HG03159 (cell line): Measurements from ENCODE around the gene HSF5.
A peak's percentile ranks its signal among the peaks of the same experiment; 100 is the strongest.
"Not testable (repeated sequence)": the region's sequence is repeated elsewhere in the genome, so short reads cannot be mapped to it uniquely, and the experiment has no call there.

Experiments used
- ATAC-seq: cut with Tn5 transposase; IDR thresholded peaks from one replicate; pipeline ENCODE4 v1.9.1; 2021; ENCODE audit warnings: mild to moderate bottlenecking, moderate library complexity; ENCODE audit not compliant: unreplicated experiment

The HSF5 gene

DNA sequence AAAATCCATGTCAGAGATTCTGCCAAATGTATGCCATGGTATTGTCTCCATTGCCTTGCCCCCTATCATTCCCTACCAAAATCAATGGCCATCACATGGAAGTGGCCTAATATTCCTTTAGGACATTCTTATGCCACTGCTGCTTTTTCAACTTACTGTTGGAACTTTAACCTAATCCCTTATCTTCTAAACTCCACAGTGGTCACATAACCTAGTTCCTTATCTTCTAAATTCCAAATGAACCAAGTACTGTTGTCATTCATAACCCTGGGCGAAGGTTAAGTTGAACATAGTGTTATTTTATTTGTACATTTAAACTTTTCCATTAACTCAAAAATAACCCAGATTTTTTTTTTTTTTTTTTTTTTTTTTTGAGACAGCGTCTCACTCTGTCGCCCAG is 3.6 kb downstream of the HSF5 start:
- no peak for ATAC-seq

DNA sequence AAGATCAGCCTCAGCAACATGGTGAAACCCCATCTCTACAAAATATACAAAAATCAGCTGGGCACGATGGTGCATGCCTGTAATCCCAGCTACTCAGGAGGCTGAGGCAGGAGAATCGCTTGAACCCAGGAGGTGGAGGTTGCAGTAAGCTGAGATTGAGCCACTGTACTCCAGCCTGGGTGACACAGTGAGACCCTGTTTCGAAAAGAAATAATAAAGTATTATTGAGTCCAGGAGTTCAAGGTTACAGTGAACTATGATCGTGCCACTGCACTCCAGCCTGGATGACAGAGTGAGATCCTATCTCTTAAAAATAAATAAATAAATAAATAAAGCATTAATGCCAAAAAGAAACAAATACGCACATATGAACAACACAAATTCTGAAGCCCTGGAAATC is 6.4 kb downstream of the HSF5 start:
- not testable (repeated sequence) for ATAC-seq

DNA sequence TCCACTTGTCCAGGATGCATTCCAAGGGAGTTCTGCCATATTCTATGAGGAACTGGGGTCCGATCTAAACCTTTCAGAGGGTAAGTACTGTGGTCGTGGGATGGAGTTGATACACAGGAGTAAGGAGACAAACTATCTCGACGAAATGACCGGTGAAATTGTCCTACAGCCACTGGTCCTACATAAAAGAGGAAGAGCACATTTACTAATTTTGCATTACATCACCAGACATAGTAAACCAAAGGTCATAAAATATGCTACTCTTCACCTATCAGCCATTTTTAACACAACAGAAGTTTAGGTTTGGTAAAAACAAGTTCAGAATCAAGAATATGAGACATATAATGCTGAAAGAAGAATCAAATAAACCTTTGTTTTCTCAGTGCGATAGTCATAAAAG is 8.1 kb downstream of the HSF5 start:
- no peak for ATAC-seq

DNA sequence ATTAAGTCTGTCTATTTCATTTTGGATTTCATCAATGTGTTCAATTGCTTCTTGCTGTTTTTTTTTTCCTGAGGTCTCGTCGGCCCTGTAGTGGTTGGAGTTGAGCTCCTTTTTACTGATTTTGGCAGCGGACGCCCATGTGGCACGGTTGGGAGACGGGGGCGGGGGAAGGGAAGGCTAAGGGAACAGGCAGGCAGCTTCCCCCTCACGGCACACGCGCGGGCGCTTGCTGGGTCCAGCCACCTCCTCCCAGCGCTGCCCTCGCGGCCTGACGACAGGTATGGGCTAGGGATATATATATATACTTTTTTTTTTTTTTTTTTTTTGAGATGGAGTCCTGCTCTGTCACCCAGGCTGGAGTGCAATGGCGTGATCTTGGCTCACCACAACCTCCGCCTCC is 11.4 kb downstream of the HSF5 start:
- no peak for ATAC-seq

DNA sequence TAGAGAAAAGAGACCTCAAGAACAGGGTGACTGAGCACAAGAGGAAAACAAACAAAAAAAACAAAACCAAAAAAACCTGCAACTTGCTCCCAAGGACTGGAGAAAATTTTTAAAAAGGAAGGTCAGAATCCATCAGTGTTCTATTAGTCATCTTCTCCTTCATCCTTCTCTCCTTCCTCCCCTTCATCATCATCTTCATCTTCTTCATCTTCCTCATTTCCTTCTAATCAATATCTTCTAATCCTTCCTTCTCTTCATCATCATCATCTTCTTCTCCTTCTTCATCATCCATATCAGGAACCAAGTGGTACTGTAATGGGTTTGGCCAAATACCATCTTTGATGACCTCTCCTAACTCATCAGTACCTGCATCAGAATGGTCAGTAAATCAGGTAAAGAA is 12.2 kb downstream of the HSF5 start:
- no peak for ATAC-seq

DNA sequence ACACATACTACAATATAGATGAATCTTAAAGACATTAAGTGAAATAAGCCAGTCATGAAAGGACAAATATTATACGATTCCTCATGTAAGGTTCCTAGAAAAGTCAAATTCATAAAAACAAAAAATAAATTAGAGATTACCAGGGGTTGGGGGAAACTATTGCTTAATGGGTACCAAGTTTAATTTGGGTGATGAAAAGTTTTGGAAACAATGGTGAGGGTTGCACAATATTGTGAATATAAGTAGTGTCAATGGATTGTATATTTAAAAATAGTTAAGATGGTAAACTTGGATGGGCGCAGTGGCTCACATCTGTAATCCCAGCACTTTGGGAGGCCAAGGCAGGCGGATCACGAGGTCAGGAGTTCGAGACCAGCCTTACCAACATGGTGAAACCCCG is 17.9 kb downstream of the HSF5 start:
- no peak for ATAC-seq

DNA sequence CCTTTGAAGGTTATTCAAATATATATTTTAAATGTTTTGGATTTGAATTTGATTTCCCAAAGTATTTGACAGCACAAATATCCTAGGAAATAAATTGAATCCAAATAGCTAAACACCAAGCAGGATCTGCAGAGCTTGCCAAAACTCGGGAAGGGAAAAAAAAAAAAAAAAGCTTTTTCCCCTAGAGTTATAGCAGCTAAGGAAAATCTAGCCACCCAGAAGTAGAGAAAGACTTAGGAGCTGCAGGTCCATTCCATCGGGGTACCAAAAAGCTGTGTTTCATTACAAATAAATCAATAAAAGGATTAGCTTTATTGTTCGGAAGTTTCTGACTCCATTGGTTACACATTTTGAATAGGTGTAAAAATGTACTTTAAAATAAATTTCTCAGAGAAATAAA is 19.3 kb downstream of the HSF5 start:
- ATAC-seq = no peak

DNA sequence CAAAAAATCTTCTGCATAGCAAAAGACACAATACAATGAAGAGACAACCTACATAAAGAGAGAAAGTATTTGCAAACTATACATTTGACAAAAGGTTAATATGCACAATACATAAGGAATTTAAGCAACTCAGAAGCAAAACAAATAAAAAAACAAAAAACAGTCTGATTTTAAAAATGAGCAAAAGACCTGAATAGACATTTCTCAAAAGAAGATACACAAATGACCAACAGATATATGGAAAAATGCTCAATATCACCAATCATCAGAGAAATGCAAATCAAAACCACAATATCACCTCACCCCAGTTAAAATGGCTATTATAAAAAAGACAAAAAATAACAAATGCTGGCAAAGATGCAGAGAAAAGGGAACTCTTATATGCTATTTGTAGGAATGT is 32.7 kb downstream of the HSF5 start:
- ATAC-seq = no peak

DNA sequence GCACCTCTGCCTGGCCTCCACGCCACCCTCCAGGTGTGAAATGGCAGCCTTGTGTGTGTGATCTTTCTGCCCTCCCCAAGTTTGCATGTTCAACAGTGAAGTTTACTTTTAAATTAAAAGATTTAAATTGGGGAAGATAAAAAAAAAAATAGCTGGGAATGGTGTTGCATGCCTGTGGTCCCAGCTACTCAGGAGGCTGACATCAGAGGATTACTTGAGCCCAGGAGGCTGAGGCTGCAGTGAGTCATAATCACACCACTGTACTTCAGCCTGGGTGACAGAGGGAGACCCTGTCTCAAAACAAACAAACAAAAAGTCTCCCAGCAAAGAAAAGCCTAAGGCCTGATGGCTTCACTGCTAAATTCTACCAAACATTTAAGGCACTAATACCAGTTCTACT is 35.5 kb downstream of the HSF5 start:
- no peak for ATAC-seq

DNA sequence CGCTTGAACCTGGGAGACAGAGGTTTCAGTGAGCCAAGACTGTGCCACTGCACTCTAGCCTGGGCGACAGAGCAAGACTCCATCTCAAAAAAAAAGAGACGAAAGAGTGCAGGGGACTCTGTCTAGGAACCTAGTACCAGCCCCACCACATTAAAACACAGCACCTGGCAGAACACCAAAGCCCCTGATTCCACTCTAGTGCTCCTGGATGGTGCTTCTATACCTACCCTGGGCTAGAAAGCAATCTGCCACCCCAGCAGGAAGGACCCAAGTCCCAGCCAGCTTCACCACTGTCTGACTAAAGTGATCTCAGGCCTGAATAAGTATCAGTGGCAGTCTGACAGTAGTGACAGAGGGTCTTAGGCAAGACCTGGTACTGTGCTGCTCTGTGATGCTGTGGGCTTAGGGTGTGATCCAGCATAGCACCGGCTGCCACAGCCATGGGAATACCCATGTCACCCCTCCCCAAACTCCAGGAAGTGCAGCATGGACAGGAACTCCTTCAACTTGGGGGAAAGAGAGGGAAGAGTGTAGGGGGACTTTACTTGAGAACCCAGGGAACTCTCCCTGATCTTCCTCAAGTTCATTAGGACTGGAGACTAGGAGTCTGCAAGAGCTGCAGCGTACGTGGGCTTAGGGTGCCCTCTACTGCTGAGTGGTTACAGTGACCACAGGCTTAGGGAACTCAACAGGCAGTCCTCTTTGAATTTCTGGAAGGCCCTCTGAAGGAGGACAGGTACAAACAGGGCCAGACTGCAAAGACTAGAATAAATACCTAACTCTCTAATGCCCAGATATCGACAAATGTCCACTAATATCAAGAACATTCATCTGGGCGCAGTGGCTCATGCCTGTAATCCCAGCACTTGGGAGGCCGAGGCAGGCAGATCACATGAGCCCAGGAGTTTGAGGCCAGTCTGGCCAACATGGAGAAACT is 40.9 kb downstream of the HSF5 start:
- ATAC-seq = no peak

DNA sequence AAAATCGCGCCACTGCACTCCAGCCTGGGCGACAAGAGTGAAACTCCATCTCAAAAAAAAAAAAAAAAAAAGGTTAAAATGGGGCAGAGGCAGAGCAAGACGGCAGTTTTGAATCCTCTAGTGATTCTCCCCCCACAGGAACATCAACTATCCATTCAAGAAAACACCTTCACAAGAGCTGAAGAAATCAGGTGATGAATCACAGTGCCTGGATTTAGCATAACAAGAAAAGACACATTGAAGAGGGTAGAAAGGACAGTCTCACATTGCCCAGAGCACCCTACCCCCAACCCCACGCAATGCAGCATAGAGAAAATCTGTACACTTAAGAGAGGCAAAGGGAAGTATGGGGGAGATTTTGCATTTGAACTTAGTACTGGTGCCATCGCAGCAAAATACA is 42.1 kb downstream of the HSF5 start:
- no peak for ATAC-seq

DNA sequence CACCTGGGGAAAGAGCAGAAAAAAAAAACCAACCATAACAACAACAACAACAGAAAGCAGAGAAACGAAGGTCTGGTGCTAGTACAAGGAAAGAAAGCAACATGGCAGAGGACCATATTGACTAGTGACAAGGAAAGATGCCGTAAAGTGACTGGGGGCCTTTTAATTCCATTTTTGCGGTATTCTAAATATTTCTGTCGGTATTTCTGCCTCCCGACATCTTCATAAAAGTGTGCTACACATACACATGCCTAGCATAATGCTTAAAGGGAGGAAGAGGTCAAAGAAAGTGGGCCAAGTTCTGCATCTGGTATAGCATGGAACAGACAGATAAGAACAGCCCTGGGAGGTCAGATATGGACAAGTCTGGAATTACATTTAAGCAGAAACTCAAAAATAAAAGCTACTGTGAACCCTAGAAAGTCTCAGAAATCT is 51.4 kb downstream of the HSF5 start:
- ATAC-seq = no peak

DNA sequence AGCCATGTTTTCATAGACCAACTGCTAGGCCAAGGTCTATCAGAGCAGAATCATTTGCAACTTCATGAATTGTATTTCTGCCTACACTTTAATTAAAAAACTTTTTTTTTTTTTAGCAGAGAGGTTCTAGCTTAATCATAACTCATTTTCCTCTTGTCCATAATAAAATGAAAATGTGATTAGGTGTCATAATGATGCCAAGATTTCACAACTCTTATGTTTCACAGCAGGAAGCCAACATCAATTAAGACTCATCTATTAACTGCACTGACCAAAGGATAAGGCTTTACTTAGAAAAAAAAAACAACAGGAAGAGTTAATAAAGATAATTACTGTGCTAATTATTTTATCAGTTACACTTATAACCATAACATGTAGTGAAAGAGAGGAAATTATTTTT is 52.0 kb downstream of the HSF5 start:
- ATAC-seq = no peak

DNA sequence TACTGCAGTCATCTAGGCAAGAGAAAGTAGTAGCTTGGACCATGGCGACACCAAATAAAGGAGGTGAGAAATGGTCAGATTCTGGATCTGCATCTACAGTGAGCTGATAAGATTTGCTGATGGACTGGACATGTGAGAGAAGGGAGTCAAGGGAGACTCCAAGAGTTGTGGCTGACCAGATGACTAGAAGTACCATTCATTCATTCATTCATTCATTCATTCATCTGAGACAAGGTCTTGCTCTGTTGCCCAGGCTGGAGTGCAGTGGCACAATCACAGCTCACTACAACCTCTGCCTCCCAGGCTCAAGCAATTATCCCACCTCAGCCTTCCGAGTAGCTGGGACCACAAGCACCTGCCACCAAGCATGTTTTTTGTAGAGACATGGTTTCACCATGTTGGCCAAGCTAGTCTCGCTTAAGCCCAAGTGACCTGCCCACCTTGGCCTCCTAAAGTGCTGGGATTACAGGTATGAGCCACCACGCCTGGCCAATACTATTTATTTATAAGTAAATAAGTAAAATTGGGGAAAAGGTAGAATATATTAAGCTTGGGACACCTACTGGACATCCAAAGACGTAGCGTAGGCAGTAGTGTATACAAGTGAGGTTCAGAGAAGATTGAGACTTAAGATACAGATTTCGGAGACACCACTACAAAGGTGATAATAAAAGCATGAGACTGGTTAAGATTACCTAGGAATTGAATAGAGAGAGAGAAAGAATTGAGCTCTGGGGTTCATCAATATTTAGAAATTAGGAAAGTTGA is 55.2 kb downstream of the HSF5 start:
- no peak for ATAC-seq

DNA sequence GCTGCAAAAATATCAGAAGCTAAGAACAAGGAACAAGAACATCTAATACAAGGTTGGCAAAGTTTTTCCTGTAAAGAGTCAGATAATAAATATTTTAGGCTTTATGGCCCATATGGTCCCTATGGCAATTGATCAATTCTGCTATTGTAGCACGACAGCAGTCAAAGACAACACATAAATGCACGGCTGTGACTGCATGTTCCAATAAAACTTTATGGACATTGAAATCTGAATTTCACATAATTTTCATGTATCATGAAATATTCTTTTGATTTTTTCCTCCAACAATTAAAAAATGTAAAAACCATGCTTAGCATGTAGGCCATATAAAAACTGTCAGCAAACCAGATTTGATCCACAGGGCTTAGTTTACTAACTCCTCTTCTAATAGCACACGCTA is 60.4 kb downstream of the HSF5 start:
- ATAC-seq = no peak

DNA sequence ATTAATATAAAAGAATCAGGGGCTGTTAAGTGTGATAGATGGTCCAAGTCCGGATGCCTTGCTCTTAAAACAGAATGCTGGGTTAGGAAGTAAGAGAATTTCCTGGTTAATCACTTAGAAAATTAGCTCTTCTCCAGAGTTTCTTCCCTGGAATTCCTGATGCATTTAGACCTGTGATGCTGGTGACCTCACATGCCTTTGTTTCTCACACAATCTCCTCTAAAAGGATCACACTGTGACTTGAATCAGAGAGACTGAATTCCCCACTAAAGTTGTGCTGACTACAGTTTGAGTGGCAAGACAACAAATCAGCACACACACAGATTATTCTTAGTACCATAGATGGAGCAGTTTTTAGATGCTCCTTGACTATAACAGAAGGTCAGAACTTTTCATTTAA is 66.5 kb downstream of the HSF5 start:
- no peak for ATAC-seq

DNA sequence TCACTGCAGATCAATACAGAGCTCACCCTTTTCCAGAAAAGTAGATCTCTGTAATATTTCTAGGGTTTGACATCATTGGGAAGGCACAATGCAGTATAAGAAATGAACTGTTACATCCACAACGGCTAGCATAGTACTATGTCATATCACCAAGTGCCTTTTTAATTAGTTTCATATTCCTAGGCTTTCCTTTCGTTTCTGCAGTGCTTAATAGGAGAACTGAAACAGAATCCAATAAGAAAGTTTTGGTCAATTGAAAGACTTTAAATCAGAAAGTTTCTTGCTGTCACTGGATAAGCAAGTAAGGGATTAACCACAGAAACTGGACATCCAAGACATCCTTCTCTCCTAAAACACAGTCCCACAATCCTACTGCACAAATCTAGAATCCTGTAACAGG is 67.4 kb downstream of the HSF5 start:
- no peak for ATAC-seq

DNA sequence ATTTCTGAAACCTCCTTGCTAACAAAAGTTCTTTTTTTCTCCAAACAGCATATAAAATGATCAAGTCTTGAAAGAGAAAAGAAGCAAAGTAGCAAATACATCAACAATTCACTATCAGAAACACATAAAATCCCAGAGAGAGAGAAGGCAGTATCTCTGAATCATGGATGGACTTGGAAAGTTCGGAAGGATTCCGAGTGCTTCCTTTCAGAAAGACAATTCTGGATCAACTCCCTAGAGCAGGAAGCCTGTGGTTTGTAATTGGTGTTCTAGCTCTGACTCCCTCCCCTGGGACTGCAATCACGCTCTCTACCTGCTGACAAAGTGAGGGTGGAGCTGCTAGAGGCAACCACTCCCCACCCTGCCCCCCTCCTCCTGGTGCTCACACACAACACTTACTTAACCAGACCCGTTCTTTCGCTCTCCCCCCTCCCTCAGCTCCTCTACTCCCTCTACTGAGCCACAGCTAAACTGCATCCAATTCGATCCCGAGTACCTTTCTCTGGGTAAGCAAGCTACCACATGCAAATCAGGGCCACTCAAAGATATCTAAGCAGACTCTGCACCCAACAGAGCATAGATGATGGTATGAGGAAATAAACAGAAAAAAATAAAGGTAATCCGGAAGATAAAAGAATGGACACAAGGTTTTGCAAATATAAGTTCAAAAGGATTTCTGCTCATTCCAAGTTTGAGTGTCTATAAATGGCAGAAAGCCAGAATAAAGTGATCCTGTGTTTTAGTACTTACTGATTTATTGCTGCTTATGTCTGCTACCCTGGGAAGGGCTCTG is 70.7 kb downstream of the HSF5 start, which contains the start of gene RNF43:
RNF43 (minus strand) TSS at position 235 of the 793 bp plus-strand sequence. CDS start 1,957 bp downstream, outside the sequence.
- peak; percentile 95 for ATAC-seq

DNA sequence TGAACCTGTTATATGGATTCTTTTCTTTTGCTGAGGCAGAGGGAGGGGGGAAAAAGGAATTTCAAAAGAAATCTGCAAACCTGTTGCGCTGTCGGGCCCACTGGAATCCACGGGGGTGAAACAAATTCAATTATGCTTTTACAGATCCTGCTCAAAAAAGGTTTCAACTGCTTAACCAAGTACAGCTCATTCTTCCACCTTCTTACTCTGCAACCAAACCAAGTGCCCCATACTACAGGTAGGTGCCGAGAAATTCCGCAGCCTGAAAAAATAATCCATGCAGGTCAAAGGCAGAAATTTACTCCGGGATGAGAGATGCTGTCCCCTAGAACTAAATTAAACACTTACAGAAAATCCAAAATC is 71.3 kb downstream of the HSF5 start:
- ATAC-seq = no peak

DNA sequence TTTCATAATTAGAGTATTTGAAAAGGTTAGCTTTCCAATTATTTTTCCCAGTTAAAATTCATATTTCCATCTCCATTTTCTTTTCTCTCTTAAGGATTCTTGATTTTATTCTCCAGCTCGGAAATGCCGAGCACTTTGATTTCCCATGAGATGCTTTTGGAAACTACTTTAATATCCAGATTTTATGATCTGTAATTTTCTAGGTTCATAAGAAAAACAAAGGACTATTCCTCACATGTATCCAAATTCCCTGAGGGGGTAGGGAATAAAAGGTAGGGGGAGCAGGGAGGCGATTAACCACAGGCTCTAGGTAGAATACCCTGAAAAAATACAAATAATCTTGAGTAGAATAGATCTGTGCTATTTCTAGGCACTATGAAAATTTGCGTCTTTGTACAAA is 71.8 kb downstream of the HSF5 start:
- ATAC-seq = no peak

DNA sequence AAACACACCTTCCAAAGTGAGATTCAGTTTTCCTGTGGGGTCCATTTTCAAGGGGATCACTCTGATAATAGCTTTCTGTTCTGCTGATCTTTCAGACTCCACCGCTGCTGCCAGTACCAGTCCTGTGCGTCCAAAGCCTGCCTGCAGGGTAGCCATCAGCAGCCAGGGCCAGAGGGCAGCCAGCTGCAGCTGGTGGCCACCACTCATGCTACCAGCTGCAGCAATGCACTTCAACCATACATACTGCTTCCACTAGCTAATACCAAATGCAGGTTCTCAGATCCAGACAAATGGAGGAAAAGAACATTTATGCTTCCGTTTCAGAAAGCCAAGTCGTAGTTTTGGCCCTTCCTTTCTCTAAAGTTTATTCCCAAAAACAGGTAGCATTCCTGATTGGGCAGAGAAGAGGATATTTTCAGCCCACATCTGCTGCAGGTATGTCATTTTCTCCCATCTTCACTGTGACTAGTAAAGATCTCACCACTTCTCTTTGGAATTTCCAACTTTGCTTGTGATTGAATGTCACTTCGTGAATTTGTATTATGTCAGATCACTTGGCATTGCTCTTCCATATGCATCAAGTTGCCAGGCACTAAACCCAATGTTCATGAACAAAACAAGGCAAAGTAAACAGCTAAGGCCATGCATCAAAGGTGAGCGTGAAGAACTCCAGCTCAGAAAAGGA is 72.7 kb downstream of the HSF5 start:
- ATAC-seq = no peak
